ENCODE results near the gene SLC28A1. TPM values are rescaled to one million over a fixed set of nuclear protein-coding genes. Genes with fewer than 3 reads are reported as not detected.

The SLC28A1 gene
- total RNA-seq, 1 donor from 2014 or later, result not detected

DNA sequence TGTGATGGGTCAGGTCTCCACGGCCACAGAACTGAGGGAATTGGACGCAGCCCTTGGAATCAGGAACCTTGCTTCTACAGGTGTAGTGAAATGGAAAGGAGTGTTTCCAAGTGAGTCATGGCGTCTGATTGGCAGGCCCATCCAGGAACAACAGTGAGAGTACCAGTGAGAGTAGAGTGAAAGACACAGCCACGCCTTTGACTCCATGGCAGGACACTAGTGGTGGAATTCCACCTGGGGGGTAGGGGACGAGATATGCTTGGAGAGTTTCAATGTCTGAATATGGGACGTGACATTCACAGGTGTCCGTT, 3.0 kb upstream of the SLC28A1 start:
- Histone ChIP-seq H3K4me3 (no peak overlapping the region), H3K27me3 (no peaks in the 10 kb centered on the region), H3K27ac (no peak overlapping the region), H3K4me1 (no peaks in the 10 kb centered on the region), H3K9me3 (no peaks in the 10 kb centered on the region), H3K36me3 (no peaks in the 10 kb centered on the region)
- ATAC-seq, result no peak
- DNase-seq, result no peak
- no peak for TF ChIP-seq CTCF (IDR thresholded peaks at IDR 0.05)
- intact Hi-C loops (cut with DNase I), result no loop called here

DNA sequence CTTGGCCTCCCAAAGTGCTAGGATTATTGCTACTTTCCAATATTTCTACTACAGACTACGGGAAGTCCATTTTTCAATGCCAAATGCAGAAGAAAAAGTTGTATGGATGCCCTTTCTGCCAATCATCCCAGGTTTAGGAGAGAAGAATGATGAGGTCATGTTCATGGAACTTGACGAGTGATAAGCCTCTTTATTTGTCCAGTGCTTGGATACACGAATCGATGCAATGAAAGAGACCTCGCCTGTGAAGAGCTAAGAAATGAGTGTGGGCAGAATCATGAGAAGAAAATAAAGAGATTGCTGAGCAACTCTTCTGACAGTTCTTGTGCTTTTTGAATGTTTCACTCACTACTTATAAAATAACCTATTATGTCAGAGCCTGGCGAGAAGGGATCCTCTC, 996 bp upstream of the SLC28A1 start:
- H3K4me1 ChIP-seq, result no peaks in the 10 kb centered on the region
- DNase-seq (no peak), ATAC-seq (no peak)
- H3K4me3 ChIP-seq, result no peak overlapping the region
- H3K27ac ChIP-seq, result no peak overlapping the region
- no peak for TF ChIP-seq CTCF (IDR thresholded peaks at IDR 0.05)
- no peaks in the 10 kb centered on the region for H3K27me3 ChIP-seq
- H3K36me3 ChIP-seq, result no peaks in the 10 kb centered on the region
- H3K9me3 ChIP-seq, result no peaks in the 10 kb centered on the region
- intact Hi-C loops (cut with DNase I), result no loop called here

DNA sequence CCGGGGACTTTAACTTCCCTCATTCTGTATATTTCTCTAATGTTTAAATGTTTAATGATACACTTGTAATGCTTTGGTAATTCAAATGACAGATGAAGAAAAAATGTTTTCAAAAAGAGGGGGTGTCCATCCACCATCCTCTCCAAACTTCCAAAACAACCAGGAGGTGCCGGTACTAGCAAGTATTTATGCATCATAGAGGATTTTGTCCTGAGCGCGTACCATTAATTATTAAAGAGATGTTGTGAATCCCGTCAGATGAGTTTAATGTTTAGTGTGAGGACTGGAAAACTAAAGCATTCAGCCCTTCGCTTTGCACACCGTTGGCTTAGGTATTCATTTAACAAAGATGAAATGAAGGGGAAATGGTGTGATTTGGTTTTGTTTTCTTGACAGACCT, 1.3 kb downstream of the SLC28A1 start:
- Histone ChIP-seq H3K27ac (no peak overlapping the region), H3K36me3 (no peaks in the 10 kb centered on the region), H3K4me3 (no peak overlapping the region), H3K9me3 (no peaks in the 10 kb centered on the region), H3K4me1 (no peaks in the 10 kb centered on the region), H3K27me3 (no peaks in the 10 kb centered on the region)
- DNase-seq (no peak), ATAC-seq (no peak)
- TF ChIP-seq CTCF (IDR thresholded peaks at IDR 0.05), result no peak
- intact Hi-C loops (cut with DNase I), result no loop called here

- H3K4me3 ChIP-seq, result no peak overlapping the region
- no peak overlapping the region for H3K27ac ChIP-seq
- no peaks in the 10 kb centered on the region for H3K36me3 ChIP-seq
- H3K4me1 ChIP-seq, result no peaks in the 10 kb centered on the region
- DNase-seq, result no peak
- ATAC-seq, result no peak
- no peaks in the 10 kb centered on the region for H3K27me3 ChIP-seq
- H3K9me3 ChIP-seq, result no peaks in the 10 kb centered on the region
- intact Hi-C loops (cut with DNase I), result no loop called here
- TF ChIP-seq CTCF (IDR thresholded peaks at IDR 0.05), result no peak
Measured at GRCh38 chr15:84886211-84886983, 1.9 kb downstream of the SLC28A1 start.

- DNase-seq, result no peak
- Histone ChIP-seq H3K4me1 (no peaks in the 10 kb centered on the region), H3K9me3 (no peaks in the 10 kb centered on the region), H3K27ac (no peak overlapping the region), H3K27me3 (no peaks in the 10 kb centered on the region), H3K36me3 (no peaks in the 10 kb centered on the region), H3K4me3 (no peak overlapping the region)
- no peak for ATAC-seq
- intact Hi-C loops (cut with DNase I), result no loop called here
- no peak for TF ChIP-seq CTCF (IDR thresholded peaks at IDR 0.05)
Measured at GRCh38 chr15:84886984-84887299, 2.5 kb downstream of the SLC28A1 start.

GRCh38 chr15:84887938-84888337, 3.5 kb downstream of the SLC28A1 start:
- Histone ChIP-seq H3K27ac (no peak overlapping the region), H3K4me1 (no peaks in the 10 kb centered on the region), H3K4me3 (no peak overlapping the region), H3K27me3 (no peaks in the 10 kb centered on the region), H3K9me3 (no peaks in the 10 kb centered on the region), H3K36me3 (no peaks in the 10 kb centered on the region)
- intact Hi-C loops (cut with DNase I), result no loop called here
- DNase-seq, result no peak
- no peak for TF ChIP-seq CTCF (IDR thresholded peaks at IDR 0.05)
- no peak for ATAC-seq

Data from upper lobe of right lung (tissue), 1 donor.